Adrenal gland (tissue), 12 donors: Measurements from ENCODE around the gene PKP3. TPM values are rescaled to one million over a fixed set of nuclear protein-coding genes. Genes with fewer than 3 reads are reported as not detected.
"Not testable (repeated sequence)": the region's sequence is repeated elsewhere in the genome, so short reads cannot be mapped to it uniquely, and the experiment has no call there.

Source experiments
- DNase-seq, 7 donors: peaks; one replicate each; pipeline ENCODE4 v3.0.0-alpha.2; 2019 to 2020
- H3K27ac ChIP-seq, 5 donors: fragments of 200-600 bp; sonication (generic) in 4 of 5; 1 replicate in 3 of 5; 2 replicates in 2 of 5; pipeline versions ENCODE4 v1.5.1 to v1.8.0; 2016 to 2020; ENCODE audit warnings: mild to moderate bottlenecking in 1 of 5
- H3K27me3 ChIP-seq: fragments of 200-600 bp; 2 replicates; pipeline ENCODE4 v1.8.0; 2021
- H3K36me3 ChIP-seq, 2 donors: fragments of 200-600 bp; replicated peaks in 1 of 2; 1 replicate in 1 of 2; 2 replicates in 1 of 2; pipeline versions ENCODE4 v1.5.1 to v1.8.0; 2018 to 2022
- H3K4me1 ChIP-seq, 2 donors: fragments of 200-600 bp; replicated peaks in 1 of 2; 1 replicate in 1 of 2; 2 replicates in 1 of 2; pipeline versions ENCODE4 v1.5.1 to v1.8.0; 2018 to 2021
- H3K4me3 ChIP-seq, 4 donors: fragments of 200-600 bp; sonication (generic) in 3 of 4; one replicate each; pipeline ENCODE4 v1.5.1; 2016 to 2018
- H3K9me3 ChIP-seq, 3 donors: fragments of 200-600 bp; sonication (generic) in 1 of 3; replicated peaks in 1 of 3; 1 replicate in 2 of 3; 2 replicates in 1 of 3; pipeline versions ENCODE4 v1.5.1 to v1.8.0; 2016 to 2021
- CTCF ChIP-seq, 6 experiments: fragments of 450-650 bp in 4 of 6; fragments of 200-600 bp in 2 of 6; sonication (generic) in 1 of 6; IDR thresholded peaks; 1 replicate in 5 of 6; 2 replicates in 1 of 6; pipeline versions ENCODE4 v1.5.1 to v1.8.0; 2016 to 2021; ENCODE audit warnings: antibody characterized with exemption in 6 of 6, mild to moderate bottlenecking in 2 of 6, moderate library complexity in 1 of 6
- POLR2A ChIP-seq, 2 donors: fragments of 450-650 bp; IDR thresholded peaks; one replicate each; pipeline ENCODE4 v1.6.1; 2017; ENCODE audit warnings: antibody characterized with exemption in 2 of 2, mild to moderate bottlenecking in 2 of 2, moderate library complexity in 1 of 2
- WGBS, 4 donors: extraction: QIAGEN DNeasy Blood & Tissue Kit in 2 of 4; methylation state at CpG; one replicate each; pipeline versions ENCODE4 v1.1.5 to v1.1.7; 2013 to 2017; 5-methylcytosine and 5-hydroxymethylcytosine counted together
- intact Hi-C, 2 donors: fragments of 100-400 bp; cut with DNase I; formaldehyde crosslinking; loops; one replicate each; pipeline versions ENCODE4 v1.14.1 to v1.15.0; 2022 to 2023
- polyA plus RNA-seq, 3 donors: library from polyadenylated mRNA; stranded (reverse); fragments of 200-250 nt in 2 of 3; fragments of 350-450 nt in 1 of 3; fragmentation: Illumina TruSeq in 1 of 3; extraction: RNeasy Lipid Tissue Mini Kit (QIAGEN cat#74804) in 1 of 3; gene quantifications; one replicate each; pipeline ENCODE4 v1.2.3, GENCODE V29; 2013 to 2014
- total RNA-seq, 9 donors: library from RNA; depleted of rRNA in 4 of 9; stranded (reverse); fragments of >200 nt in 4 of 9; fragments of 120-200 nt in 1 of 9; fragmentation: NEBNext Ultra II Directional in 1 of 9; extraction: Animal tissue kit (Norgen Biotek cat#: 25700) in 1 of 9; gene quantifications; one replicate each; pipeline versions ENCODE4 v1.1.0 to v1.2.4, GENCODE V29; 2013 to 2023
- donor health status: healthy with polysubstance abuse.
- donor health status: Bipolar disorder and iron deficiency.
- donor health status: DM: yes; HTN: yes; CAD: no.
- donor health status: DM: no; HTN: no; CAD: no.
- donor health status: DM: no; HTN: no; CAD: no.
- donor health status: DM: yes; HTN: yes; CAD: no.

Gene PKP3
- total and polyA plus RNA-seq, 12 donors: 0.37 to 0.65 (median 0.55) TPM; not detected in 8

DNA sequence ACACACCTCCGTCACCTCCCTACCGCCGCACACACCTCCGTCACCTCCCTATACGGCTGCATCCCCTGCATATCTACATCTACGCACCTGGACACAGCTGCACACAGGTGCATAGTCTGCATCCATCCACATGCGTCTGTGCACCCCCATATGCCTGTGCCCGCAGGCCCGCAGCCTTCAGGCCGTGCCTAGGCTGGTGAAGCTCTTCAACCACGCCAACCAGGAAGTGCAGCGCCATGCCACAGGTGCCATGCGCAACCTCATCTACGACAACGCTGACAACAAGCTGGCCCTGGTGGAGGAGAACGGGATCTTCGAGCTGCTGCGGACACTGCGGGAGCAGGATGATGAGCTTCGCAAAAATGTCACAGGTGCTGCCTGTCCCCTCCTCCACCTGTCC is 4.8 kb downstream of the PKP3 start:
- WGBS, 4 donors: 86 to 91% (median 89%) methylated on average over 13 to 20 of the region's 20 CpGs
- H3K4me1 ChIP-seq: peaks cover 5% of the 10 kb centered on the region in 2 donors
- DNase-seq: no peak
- H3K27ac ChIP-seq: no peak overlapping the region
- no peaks in the 10 kb centered on the region for H3K36me3 ChIP-seq
- H3K9me3 ChIP-seq: no peaks in the 10 kb centered on the region
- intact Hi-C loops: no loop called here
- TF ChIP-seq POLR2A (IDR thresholded peaks at IDR 0.05): no peak
- TF ChIP-seq CTCF (IDR thresholded peaks at IDR 0.05): no peak
- H3K4me3 ChIP-seq: no peak overlapping the region
- peaks cover 5% of the 10 kb centered on the region for H3K27me3 ChIP-seq

DNA sequence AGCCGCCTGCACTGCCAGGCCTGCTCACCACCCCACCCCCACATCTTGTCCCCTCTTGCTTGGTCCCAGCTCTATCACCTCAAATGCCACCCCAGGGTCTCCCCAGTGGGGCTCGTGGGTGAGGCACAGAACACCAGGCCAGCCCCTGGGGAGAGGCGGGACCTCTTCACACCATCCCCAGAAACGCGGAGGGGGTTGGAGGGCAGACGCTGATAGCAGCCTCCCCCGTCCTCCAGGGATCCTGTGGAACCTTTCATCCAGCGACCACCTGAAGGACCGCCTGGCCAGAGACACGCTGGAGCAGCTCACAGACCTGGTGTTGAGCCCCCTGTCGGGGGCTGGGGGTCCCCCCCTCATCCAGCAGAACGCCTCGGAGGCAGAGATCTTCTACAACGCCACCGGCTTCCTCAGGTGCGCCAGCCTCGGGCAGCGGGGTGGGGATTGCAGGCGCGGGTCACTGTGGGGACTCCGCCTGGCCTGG is 5.8 kb downstream of the PKP3 start:
- Histone ChIP-seq H3K4me1 (peaks cover 5% of the 10 kb centered on the region in 2 donors), H3K4me3 (no peak overlapping the region), H3K27me3 (peaks cover 5% of the 10 kb centered on the region), H3K9me3 (no peaks in the 10 kb centered on the region), H3K27ac (no peak overlapping the region), H3K36me3 (no peaks in the 10 kb centered on the region)
- TF ChIP-seq CTCF (IDR thresholded peaks at IDR 0.05) (no peak), POLR2A (IDR thresholded peaks at IDR 0.05) (no peak)
- intact Hi-C loops: no loop called here
- no peak for DNase-seq
- 65 to 80% (median 69%) methylated on average over 3 to 21 of the region's 21 CpGs for WGBS, 4 donors

DNA sequence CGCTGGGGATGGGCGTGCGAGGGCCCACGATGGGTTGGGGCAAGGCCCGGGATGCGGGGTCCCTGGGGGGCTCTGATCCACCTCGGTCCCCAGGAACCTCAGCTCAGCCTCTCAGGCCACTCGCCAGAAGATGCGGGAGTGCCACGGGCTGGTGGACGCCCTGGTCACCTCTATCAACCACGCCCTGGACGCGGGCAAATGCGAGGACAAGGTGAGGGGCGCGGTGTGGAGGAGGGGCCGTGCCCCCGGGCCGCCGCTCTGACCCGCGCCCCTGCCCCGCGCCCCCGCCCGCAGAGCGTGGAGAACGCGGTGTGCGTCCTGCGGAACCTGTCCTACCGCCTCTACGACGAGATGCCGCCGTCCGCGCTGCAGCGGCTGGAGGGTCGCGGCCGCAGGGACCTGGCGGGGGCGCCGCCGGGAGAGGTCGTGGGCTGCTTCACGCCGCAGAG is 6.3 kb downstream of the PKP3 start:
- TF ChIP-seq CTCF (IDR thresholded peaks at IDR 0.05): no peak
- TF ChIP-seq POLR2A (IDR thresholded peaks at IDR 0.05): no peak
- 50 to 85% (median 77%) methylated on average over 34 to 50 of the region's 50 CpGs for WGBS, 4 donors
- H3K27me3 ChIP-seq: peaks cover 5% of the 10 kb centered on the region

DNA sequence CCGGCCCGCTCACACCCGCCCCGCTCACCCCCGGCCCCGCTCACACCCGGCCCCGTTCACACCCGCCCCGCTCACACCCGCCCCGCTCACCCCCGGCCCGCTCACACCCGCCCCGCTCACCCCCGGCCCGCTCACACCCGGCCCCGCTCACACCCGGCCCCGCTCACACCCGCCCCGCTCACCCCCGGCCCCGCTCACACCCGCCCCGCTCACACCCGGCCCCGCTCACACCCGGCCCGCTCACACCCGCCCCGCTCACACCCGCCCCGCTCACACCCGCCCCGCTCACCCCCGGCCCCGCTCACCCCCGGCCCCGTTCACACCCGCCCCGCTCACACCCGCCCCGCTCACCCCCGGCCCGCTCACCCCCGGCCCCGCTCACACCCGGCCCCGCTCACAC is 7.2 kb downstream of the PKP3 start:
- 95% methylated on average over 30 of the region's 52 CpGs; no CpG with 5 or more reads in 3 of the 4 donors for WGBS, 4 donors

More for the DNA sequence above, 6.3 kb downstream of the PKP3 start:
- intact Hi-C loops: no loop called here
- no peak for DNase-seq
- Histone ChIP-seq H3K4me3 (no peak overlapping the region), H3K4me1 (peaks cover 5% of the 10 kb centered on the region in 2 donors), H3K9me3 (no peaks in the 10 kb centered on the region), H3K36me3 (no peaks in the 10 kb centered on the region), H3K27ac (no peak overlapping the region)

More for the DNA sequence above, 7.2 kb downstream of the PKP3 start:
- H3K4me1 ChIP-seq, H3K27me3 ChIP-seq, H3K27ac ChIP-seq, H3K9me3 ChIP-seq, H3K4me3 ChIP-seq, intact Hi-C loops, DNase-seq, H3K36me3 ChIP-seq: not testable (repeated sequence)
